GM23248 (cell line): ENCODE data around the gene FMN2. TPM values are rescaled to one million over a fixed set of nuclear protein-coding genes. Genes with fewer than 3 reads are reported as not detected.

Experiments
- DNase-seq: peaks from one replicate; pipeline ENCODE4 v3.0.0-alpha.2; 2015
- H2AFZ ChIP-seq: fragments of 200-600 bp; sonication (generic); 2 replicates; pipeline ENCODE4 v1.6.1; 2016; ENCODE audit warnings: antibody characterized with exemption
- H3F3A ChIP-seq: fragments of 200-600 bp; sonication (generic); 2 replicates; pipeline ENCODE4 v1.6.1; 2016; ENCODE audit warnings: mild to moderate bottlenecking, antibody characterized with exemption, mixed run types; ENCODE audit not compliant: insufficient read depth
- H3K27ac ChIP-seq: fragments of 200-600 bp; sonication (generic); 2 replicates; pipeline ENCODE4 v1.5.1; 2016; ENCODE audit warnings: mild to moderate bottlenecking
- H3K27me3 ChIP-seq: fragments of 200-600 bp; sonication (generic); replicated peaks from 2 replicates; pipeline ENCODE4 v1.6.1; 2016; ENCODE audit warnings: mild to moderate bottlenecking; ENCODE audit not compliant: insufficient read depth
- H3K36me3 ChIP-seq: fragments of 200-600 bp; sonication (generic); 2 replicates; pipeline ENCODE4 v1.6.1; 2016; ENCODE audit warnings: low read depth, mild to moderate bottlenecking
- H3K4me1 ChIP-seq: fragments of 200-600 bp; sonication (generic); 2 replicates; pipeline ENCODE4 v1.6.1; 2016; ENCODE audit warnings: mild to moderate bottlenecking; ENCODE audit not compliant: insufficient read depth
- H3K4me2 ChIP-seq: fragments of 200-600 bp; sonication (generic); one replicate; pipeline ENCODE4 v1.6.1; 2016; ENCODE audit warnings: mild to moderate bottlenecking; ENCODE audit not compliant: unreplicated experiment
- H3K4me3 ChIP-seq: fragments of 200-600 bp; sonication (generic); 2 replicates; pipeline ENCODE4 v1.5.1; 2016; ENCODE audit warnings: mild to moderate bottlenecking
- H3K79me2 ChIP-seq: fragments of 200-600 bp; sonication (generic); 2 replicates; pipeline ENCODE4 v1.6.1; 2016; ENCODE audit warnings: mild to moderate bottlenecking; ENCODE audit not compliant: insufficient read depth
- H3K9ac ChIP-seq: fragments of 200-600 bp; sonication (generic); 2 replicates; pipeline ENCODE4 v1.6.1; 2016; ENCODE audit warnings: mild to moderate bottlenecking
- H3K9me2 ChIP-seq: fragments of 200-600 bp; sonication (generic); 2 replicates; pipeline ENCODE4 v1.6.1; 2016; ENCODE audit warnings: mixed run types, mild to moderate bottlenecking, moderate library complexity; ENCODE audit not compliant: insufficient read depth
- H3K9me3 ChIP-seq: fragments of 200-600 bp; sonication (generic); one replicate; pipeline ENCODE4 v1.6.1; 2017; ENCODE audit warnings: low read depth
- H4K20me1 ChIP-seq: fragments of 200-600 bp; sonication (generic); 2 replicates; pipeline ENCODE4 v1.6.0; 2016; ENCODE audit not compliant: insufficient read depth
- EZH2 ChIP-seq: fragments of 200-600 bp; sonication (generic); IDR thresholded peaks from 2 replicates; pipeline ENCODE4 v1.6.1; 2018; ENCODE audit warnings: antibody characterized with exemption, mild to moderate bottlenecking; ENCODE audit not compliant: insufficient read depth, poor library complexity, severe bottlenecking
- EZH2phosphoT487 ChIP-seq: fragments of 200-600 bp; sonication (generic); IDR thresholded peaks from 2 replicates; pipeline ENCODE4 v1.6.1; 2018; ENCODE audit warnings: antibody characterized with exemption, moderate library complexity, mild to moderate bottlenecking, low read depth; ENCODE audit not compliant: insufficient read depth
- WGBS, 2 experiments: methylation state at CpG; one replicate each; pipeline ENCODE4 v1.1.6; 2015 to 2017; ENCODE audit warnings: low lambda C conversion rate in 2 of 2, low coverage in 1 of 2; ENCODE audit errors: missing lambda C conversion rate in 2 of 2; 5-methylcytosine and 5-hydroxymethylcytosine counted together
- in situ Hi-C: fragments of 300-500 bp; cut with MboI; formaldehyde crosslinking; loops from 2 replicates; pipeline ENCODE4 v1.15.0; 2020
- polyA plus RNA-seq: library from polyadenylated mRNA; unstranded; fragments of >200 nt; fragmentation: Nextera tagmentation; extraction: Ambion mirVana; gene quantifications from 2 replicates; pipeline ENCODE4 v1.2.1, GENCODE V29; 2016
- total RNA-seq: library from RNA; depleted of rRNA; stranded (reverse); fragments of >200 nt; shearing (Covaris generic); gene quantifications from 2 replicates; pipeline ENCODE4 v1.2.3, GENCODE V29; 2014

FMN2 gene
- total and polyA plus RNA-seq, 2 experiments from 2014 or later = 78.2 to 114 TPM

- Histone ChIP-seq H3K36me3 (peaks cover 30% of the 10 kb centered on the region; the same call in 1 of the 2 replicates), H3K4me1 (peaks cover 11% of the 10 kb centered on the region), H3K9ac (no peak overlapping the region), H3K4me3 (no peak overlapping the region), H3K27me3 (no peaks in the 10 kb centered on the region), H3F3A (peaks cover 59% of the 10 kb centered on the region), H3K79me2 (no peaks in the 10 kb centered on the region), H2AFZ (no peak overlapping the region), H3K27ac (no peak overlapping the region), H3K9me3 (no peaks in the 10 kb centered on the region), H3K9me2 (no peaks in the 10 kb centered on the region), H3K4me2 (no peak overlapping the region), H4K20me1 (no peaks in the 10 kb centered on the region)
- in situ Hi-C loops = no loop called here
- TF ChIP-seq EZH2phosphoT487 (no peak), EZH2 (no peak)
- 96 to 98% methylated on average over 6 of the region's 6 CpGs for WGBS, 2 experiments
- DNase-seq = no peak
Observed at GRCh38 chr1:240478536-240478935, 386.9 kb downstream of the FMN2 start.

- TF ChIP-seq EZH2 (no peak), EZH2phosphoT487 (no peak)
- Histone ChIP-seq H3K4me3 (no peak overlapping the region), H3K4me2 (no peak overlapping the region), H3F3A (peaks cover 87% of the 10 kb centered on the region), H2AFZ (no peak overlapping the region), H3K27me3 (no peaks in the 10 kb centered on the region), H3K79me2 (0 out of 2 replicates have a peak, but pooled peaks cover 4% of the 10 kb centered on the region), H3K36me3 (0 out of 2 replicates have a peak, but pooled peaks cover 3% of the 10 kb centered on the region), H3K4me1 (no peaks in the 10 kb centered on the region), H3K9me3 (no peaks in the 10 kb centered on the region), H4K20me1 (no peaks in the 10 kb centered on the region), H3K9me2 (no peaks in the 10 kb centered on the region), H3K9ac (no peak overlapping the region), H3K27ac (no peak overlapping the region)
- DNase-seq = no peak
- 97 to 100% methylated on average over 6 of the region's 6 CpGs for WGBS, 2 experiments
- in situ Hi-C loops = no loop called here
Observed at GRCh38 chr1:240484804-240485443, 393.2 kb downstream of the FMN2 start.

- in situ Hi-C loops = no loop called here
- 57 to 59% methylated on average over 6 of the region's 6 CpGs for WGBS, 2 experiments
Observed at GRCh38 chr1:240486611-240487010, 394.9 kb downstream of the FMN2 start.

GRCh38 chr1:240487493-240487892 lies 395.8 kb downstream of the FMN2 start:
- H3K4me1 ChIP-seq = peaks cover 3% of the 10 kb centered on the region; the same call in 1 of the 2 replicates
- no peak overlapping the region for H3K9ac ChIP-seq
- H3F3A ChIP-seq = peaks cover 87% of the 10 kb centered on the region
- no peak overlapping the region for H3K4me3 ChIP-seq
- DNase-seq = no peak
- H3K36me3 ChIP-seq = peaks cover 16% of the 10 kb centered on the region
- H3K4me2 ChIP-seq = no peak overlapping the region
- 88 to 92% methylated on average over 3 of the region's 3 CpGs for WGBS, 2 experiments
- no peaks in the 10 kb centered on the region for H3K9me3 ChIP-seq
- no peak overlapping the region for H3K27ac ChIP-seq
- in situ Hi-C loops = no loop called here
- no peak overlapping the region for H2AFZ ChIP-seq
- no peaks in the 10 kb centered on the region for H4K20me1 ChIP-seq
- no peaks in the 10 kb centered on the region for H3K9me2 ChIP-seq
- H3K27me3 ChIP-seq = no peaks in the 10 kb centered on the region
- 0 out of 2 replicates have a peak, but pooled peaks cover 4% of the 10 kb centered on the region for H3K79me2 ChIP-seq
- no peak for TF ChIP-seq EZH2phosphoT487
- no peak for TF ChIP-seq EZH2

More at GRCh38 chr1:240486611-240487010, 394.9 kb downstream of the FMN2 start:
- peaks cover 85% of the 10 kb centered on the region for H3F3A ChIP-seq
- TF ChIP-seq EZH2phosphoT487 = no peak
- TF ChIP-seq EZH2 = no peak
- H4K20me1 ChIP-seq = no peaks in the 10 kb centered on the region
- no peak overlapping the region for H3K4me2 ChIP-seq
- H3K9ac ChIP-seq = no peak overlapping the region
- no peaks in the 10 kb centered on the region for H3K9me2 ChIP-seq
- 0 out of 2 replicates have a peak, but pooled peaks cover 4% of the 10 kb centered on the region for H3K79me2 ChIP-seq
- no peak overlapping the region for H3K4me3 ChIP-seq
- no peaks in the 10 kb centered on the region for H3K27me3 ChIP-seq
- H3K36me3 ChIP-seq = peaks cover 7% of the 10 kb centered on the region
- H3K27ac ChIP-seq = no peak overlapping the region
- no peak overlapping the region for H2AFZ ChIP-seq
- peaks cover 3% of the 10 kb centered on the region; the same call in 1 of the 2 replicates for H3K4me1 ChIP-seq
- H3K9me3 ChIP-seq = no peaks in the 10 kb centered on the region
- no peak for DNase-seq
